ENCODE measurements around the gene DPP6.

Gene DPP6

GRCh38 chr7:154338701-154339506 lies 286.7 kb downstream of the DPP6 start:
- no peak for DNase-seq

- no peak for DNase-seq
Observed at GRCh38 chr7:154342971-154343633, 290.9 kb downstream of the DPP6 start.

GRCh38 chr7:154343778-154344412 lies 291.7 kb downstream of the DPP6 start:
- DNase-seq = no peak

GRCh38 chr7:154345093-154345492 lies 292.9 kb downstream of the DPP6 start:
- no peak for DNase-seq

- DNase-seq = no peak
Observed at GRCh38 chr7:154347700-154348266, 295.6 kb downstream of the DPP6 start.

GRCh38 chr7:154350892-154351291 lies 298.7 kb downstream of the DPP6 start:
- no peak for DNase-seq

GRCh38 chr7:154353355-154353767 lies 301.2 kb downstream of the DPP6 start:
- no peak for DNase-seq

GRCh38 chr7:154364170-154364569 lies 312.0 kb downstream of the DPP6 start:
- DNase-seq = no peak

GRCh38 chr7:154371424-154371823 lies 319.2 kb downstream of the DPP6 start:
- no peak for DNase-seq

GRCh38 chr7:154372011-154372601 lies 319.9 kb downstream of the DPP6 start:
- no peak for DNase-seq

GRCh38 chr7:154373956-154374355 lies 321.8 kb downstream of the DPP6 start:
- DNase-seq = no peak

GRCh38 chr7:154375956-154376355 lies 323.8 kb downstream of the DPP6 start:
- DNase-seq = no peak

- DNase-seq = no peak
Observed at GRCh38 chr7:154380771-154381170, 328.6 kb downstream of the DPP6 start.

GRCh38 chr7:154383045-154383444 lies 330.8 kb downstream of the DPP6 start:
- no peak for DNase-seq

GRCh38 chr7:154385214-154385613 lies 333.0 kb downstream of the DPP6 start:
- DNase-seq = no peak

GRCh38 chr7:154387252-154387651 lies 335.1 kb downstream of the DPP6 start:
- no peak for DNase-seq

GRCh38 chr7:154388412-154388811 lies 336.2 kb downstream of the DPP6 start:
- no peak for DNase-seq

- no peak for DNase-seq
Observed at GRCh38 chr7:154388999-154389398, 336.8 kb downstream of the DPP6 start.

- no peak for DNase-seq
Observed at GRCh38 chr7:154390961-154391360, 338.8 kb downstream of the DPP6 start.

- no peak for DNase-seq
Observed at GRCh38 chr7:154394804-154395203, 342.6 kb downstream of the DPP6 start.

- DNase-seq = no peak
Observed at GRCh38 chr7:154406312-154406711, 354.1 kb downstream of the DPP6 start.

GRCh38 chr7:154409703-154410311 lies 357.6 kb downstream of the DPP6 start:
- DNase-seq = no peak
